ENCODE results near the gene ZNF813. TPM values are rescaled to one million over a fixed set of nuclear protein-coding genes. Genes with fewer than 3 reads are reported as not detected.

The ZNF813 gene
- polyA plus RNA-seq, 1 donor = 9.4 TPM

GRCh38 chr19:53520163-53520546 is 52.6 kb downstream of the ZNF813 start:
- no peak for DNase-seq

GRCh38 chr19:53520547-53521372 is 53.2 kb downstream of the ZNF813 start:
- DNase-seq = peak; percentile 99

- no peak for DNase-seq
Observed at GRCh38 chr19:53521373-53522202, 54.1 kb downstream of the ZNF813 start.

GRCh38 chr19:53525922-53526321 is 58.4 kb downstream of the ZNF813 start:
- DNase-seq = no peak

GRCh38 chr19:53530622-53531021 is 63.1 kb downstream of the ZNF813 start:
- no peak for DNase-seq

- DNase-seq = no peak
Observed at GRCh38 chr19:53531457-53531856, 63.9 kb downstream of the ZNF813 start.

GRCh38 chr19:53532362-53532761 is 64.8 kb downstream of the ZNF813 start:
- no peak for DNase-seq

- DNase-seq = no peak
Observed at GRCh38 chr19:53536225-53536548, 68.7 kb downstream of the ZNF813 start.

- no peak for DNase-seq
Observed at GRCh38 chr19:53537121-53537520, 69.6 kb downstream of the ZNF813 start.

GRCh38 chr19:53537521-53538377 is 70.2 kb downstream of the ZNF813 start, which contains the start of gene ZNF331:
Gene ZNF331, plus strand, starts transcription at chr19:53538145. Its CDS starts 31,232 bp downstream, at chr19:53569377.
- DNase-seq = peak; percentile 61

GRCh38 chr19:53538378-53539109 is 71.0 kb downstream of the ZNF813 start:
- no peak for DNase-seq

GRCh38 chr19:53540091-53540490 is 72.6 kb downstream of the ZNF813 start:
- no peak for DNase-seq

GRCh38 chr19:53541971-53542370 is 74.4 kb downstream of the ZNF813 start:
- DNase-seq = no peak

- no peak for DNase-seq
Observed at GRCh38 chr19:53545271-53546065, 77.9 kb downstream of the ZNF813 start.

Other genes with a start within 250 kb of the ZNF813 start
- gene ZNF677, start 212.9 kb upstream of the ZNF813 start, polyA plus RNA-seq (ENCODE audit: insufficient read length) = 64.3 TPM
- 0.12 TPM for gene VN1R2, start 209.4 kb upstream of the ZNF813 start, polyA plus RNA-seq (ENCODE audit: insufficient read length)
- gene VN1R4, start 200.0 kb upstream of the ZNF813 start, polyA plus RNA-seq (ENCODE audit: insufficient read length) = not detected
- gene ZNF845, start 134.0 kb upstream of the ZNF813 start, polyA plus RNA-seq (ENCODE audit: insufficient read length) = 11.6 TPM
- gene ZNF525, start 102.0 kb upstream of the ZNF813 start, polyA plus RNA-seq (ENCODE audit: insufficient read length) = 19.1 TPM
- gene ZNF765, start 72.6 kb upstream of the ZNF813 start, polyA plus RNA-seq (ENCODE audit: insufficient read length) = 14.9 TPM
- 21.9 TPM for gene ZNF761, start 35.7 kb upstream of the ZNF813 start, polyA plus RNA-seq (ENCODE audit: insufficient read length)
- 24.9 TPM for gene ZNF331, start 70.4 kb downstream of the ZNF813 start, polyA plus RNA-seq (ENCODE audit: insufficient read length)
- not detected for gene DPRX, start 164.3 kb downstream of the ZNF813 start, polyA plus RNA-seq (ENCODE audit: insufficient read length)